Measurements from ENCODE around the gene CDH13. TPM values are rescaled to one million over a fixed set of nuclear protein-coding genes. Genes with fewer than 3 reads are reported as not detected.

CDH13 gene
- total and polyA plus RNA-seq, 2 donors (not counting 3 experiments of a cell fraction or from before 2014, with no cell fraction given) = 96.6 to 124 TPM

- H3K27me3 ChIP-seq (ENCODE audit: control insufficient read depth in 2 of 2, insufficient read depth in 2 of 2, low read length in 2 of 2) = no peaks in the 10 kb centered on the region
- no peak overlapping the region for H3K4me2 ChIP-seq (ENCODE audit: insufficient read depth, low read length)
- ChIA-PET POLR2A (no interaction called here), CTCF (no interaction called here)
- H3K9ac ChIP-seq (replicated peaks; ENCODE audit: extremely low read depth, insufficient read depth, low read length) = no peak overlapping the region
- peaks cover 8% of the 10 kb centered on the region for H3K4me1 ChIP-seq (ENCODE audit: control insufficient read depth, extremely low read depth, insufficient read depth, low read length)
- dilution Hi-C loops (cut with MboI; ENCODE audit: extremely low pct_ligation_motif_present, low sequenced_read_pairs) (no loop called here), intact Hi-C loops (cut with micrococcal nuclease) (no loop called here)
- TF ChIP-seq GATA2 (IDR thresholded peaks at IDR 0.05; ENCODE audit: insufficient read depth, insufficient read length, low read depth, low read length) = no peak
- TF ChIP-seq JUN (IDR thresholded peaks at IDR 0.05; ENCODE audit: borderline replicate concordance, insufficient read depth, insufficient read length, low read depth) = no peak
- TF ChIP-seq CTCF (IDR thresholded peaks at IDR 0.05; ENCODE audit: extremely low read depth in 1 of 2, insufficient read depth in 1 of 2, low read depth in 1 of 2, low read length in 2 of 2) = no peak
- TF ChIP-seq MAX (IDR thresholded peaks at IDR 0.05; ENCODE audit: insufficient read depth, insufficient read length) = no peak
- TF ChIP-seq FOS (IDR thresholded peaks at IDR 0.05; ENCODE audit: borderline replicate concordance, insufficient read depth, low read length) = no peak
- BruUV-seq (replicated peaks) = no TSS peak
- H3K27ac ChIP-seq (ENCODE audit: insufficient read depth, low read depth, low read length) = no peak overlapping the region
- FAIRE-seq = no peak
- DNase-seq (ENCODE audit: low read depth, low spot score) = no peak
- H2AFZ ChIP-seq (ENCODE audit: low read depth, low read length) = no peak overlapping the region
- H3K4me3 ChIP-seq (replicated peaks in 1 of 3; ENCODE audit: insufficient read depth in 1 of 3, low read depth in 1 of 3, low read length in 3 of 3) = no peak overlapping the region
- H4K20me1 ChIP-seq (replicated peaks; ENCODE audit: control insufficient read depth, extremely low read depth, insufficient read depth, low read length) = no peaks in the 10 kb centered on the region
- H3K9me3 ChIP-seq (replicated peaks; ENCODE audit: control insufficient read depth, insufficient read depth, low read length) = no peaks in the 10 kb centered on the region
- peaks cover 0 to 2% of the 10 kb centered on the region in 2 experiments for H3K36me3 ChIP-seq (ENCODE audit: control insufficient read depth in 2 of 2, extremely low read depth in 1 of 2, insufficient read depth in 2 of 2, low read length in 2 of 2)
- no peaks in the 10 kb centered on the region for H3K9me1 ChIP-seq (replicated peaks; ENCODE audit: control insufficient read depth, extremely low read depth, insufficient read depth, low read length)
- H3K79me2 ChIP-seq (ENCODE audit: control insufficient read depth, insufficient read depth, low read length) = no peaks in the 10 kb centered on the region
These were observed 149.8 kb downstream of the CDH13 start for GRCh38 chr16:82776470-82777146.

Measured in endothelial cell of umbilical vein (primary cell).